ENCODE data around the gene FAIM2.

The FAIM2 gene

GRCh38 chr12:49903700-49904423 lies at the start of gene FAIM2:
TSS of gene FAIM2 (minus strand) at chr12:49903900. CDS start at chr12:49903792, 108 bp downstream.
- DNase-seq (ENCODE audit: low read depth in 2 of 2), result peak; percentile 74 to 75

- no peak for DNase-seq (ENCODE audit: low read depth in 2 of 2)
These were observed 49.5 kb upstream of the FAIM2 start for GRCh38 chr12:49953151-49953550.

GRCh38 chr12:49952391-49953055 lies 48.8 kb upstream of the FAIM2 start:
- DNase-seq (ENCODE audit: low read depth in 2 of 2), result no peak

GRCh38 chr12:49951411-49952240 lies 47.9 kb upstream of the FAIM2 start:
- no peak for DNase-seq (ENCODE audit: low read depth in 2 of 2)

- no peak for DNase-seq (ENCODE audit: low read depth in 2 of 2)
These were observed 46.9 kb upstream of the FAIM2 start, which contains the start of gene AQP2 for GRCh38 chr12:49950273-49951251. TSS of gene AQP2 (plus strand) at chr12:49950737. CDS start at chr12:49950831, 94 bp downstream.

GRCh38 chr12:49949866-49950265 lies 46.2 kb upstream of the FAIM2 start:
- no peak for DNase-seq (ENCODE audit: low read depth in 2 of 2)

- no peak for DNase-seq (ENCODE audit: low read depth in 2 of 2)
These were observed 45.5 kb upstream of the FAIM2 start for GRCh38 chr12:49948866-49949845.

- DNase-seq (ENCODE audit: low read depth in 2 of 2), result no peak
These were observed 44.0 kb upstream of the FAIM2 start for GRCh38 chr12:49947593-49948226.

- no peak for DNase-seq (ENCODE audit: low read depth in 2 of 2)
These were observed 42.8 kb upstream of the FAIM2 start for GRCh38 chr12:49946497-49946896.

- DNase-seq (ENCODE audit: low read depth in 2 of 2), result no peak
These were observed 42.4 kb upstream of the FAIM2 start for GRCh38 chr12:49946086-49946485.

- peak; percentile 43 to 45 for DNase-seq (ENCODE audit: low read depth in 2 of 2)
These were observed 41.8 kb upstream of the FAIM2 start for GRCh38 chr12:49945394-49946080.

- DNase-seq (ENCODE audit: low read depth in 2 of 2), result no peak
These were observed 41.0 kb upstream of the FAIM2 start for GRCh38 chr12:49944718-49945117.

GRCh38 chr12:49944046-49944445 lies 40.3 kb upstream of the FAIM2 start:
- DNase-seq (ENCODE audit: low read depth in 2 of 2), result no peak

- no peak for DNase-seq (ENCODE audit: low read depth in 2 of 2)
These were observed 39.9 kb upstream of the FAIM2 start for GRCh38 chr12:49943625-49943960.

- no peak for DNase-seq (ENCODE audit: low read depth in 2 of 2)
These were observed 39.4 kb upstream of the FAIM2 start for GRCh38 chr12:49942921-49943624.

GRCh38 chr12:49942512-49942893 lies 38.8 kb upstream of the FAIM2 start:
- DNase-seq (ENCODE audit: low read depth in 2 of 2), result no peak

- no peak for DNase-seq (ENCODE audit: low read depth in 2 of 2)
These were observed 38.1 kb upstream of the FAIM2 start for GRCh38 chr12:49941556-49942511.

Data from fibroblast of skin of left quadriceps (primary cell).